ENCODE measurements around the gene FJX1. TPM values are rescaled to one million over a fixed set of nuclear protein-coding genes. Genes with fewer than 3 reads are reported as not detected.

The FJX1 gene
- total and polyA plus RNA-seq, 2 experiments from 2014 or later = 9.4 to 16.1 TPM

- H3K36me3 ChIP-seq (ENCODE audit: insufficient read depth) = no peaks in the 10 kb centered on the region
- no peaks in the 10 kb centered on the region for H3K79me2 ChIP-seq (replicated peaks; ENCODE audit: insufficient read depth)
- H4K20me1 ChIP-seq (replicated peaks; ENCODE audit: insufficient read depth) = no peaks in the 10 kb centered on the region
- H3K4me2 ChIP-seq = no peak overlapping the region
- Mint-ChIP-seq H3K4me3 (no peak overlapping the region), H3K9me3 (no peaks in the 10 kb centered on the region), H3K36me3 (ENCODE audit: low read depth) (no peaks in the 10 kb centered on the region), H3K27me3 (ENCODE audit: insufficient read depth, low read depth, poor library complexity) (no peaks in the 10 kb centered on the region), H3K4me1 (no peaks in the 10 kb centered on the region), H3K27ac (no peak overlapping the region)
- DNase-seq (ENCODE audit: low spot score) (no peak), ATAC-seq (no peak)
- H3K27ac ChIP-seq (ENCODE audit: low read depth) = no peak overlapping the region
- TF ChIP-seq ZNF114 (CRISPR knock-in tag; IDR thresholded peaks at IDR 0.05) = no peak
- TF ChIP-seq REST (IDR thresholded peaks at IDR 0.05; ENCODE audit: unreplicated experiment) = no peak
- no peak for TF ChIP-seq EZH2phosphoT487 (IDR thresholded peaks at IDR 0.05; ENCODE audit: unreplicated experiment)
- TF ChIP-seq CTCF (conservative IDR thresholded peaks at IDR 0.05; ENCODE audit: low read depth in 2 of 2) = no peak
- no peak for TF ChIP-seq ZNF462 (CRISPR knock-in tag; IDR thresholded peaks at IDR 0.05)
- 0 out of 2 replicates have a peak, but pooled peaks cover 5% of the 10 kb centered on the region for H3K9me2 ChIP-seq (ENCODE audit: insufficient read depth)
- H3K27me3 ChIP-seq (ENCODE audit: insufficient read depth) = no peaks in the 10 kb centered on the region
- H3F3A ChIP-seq (replicated peaks; ENCODE audit: low read depth) = no peaks in the 10 kb centered on the region
- H2AFZ ChIP-seq = no peak overlapping the region
- no peak overlapping the region for H3K4me3 ChIP-seq
- peaks cover 6% of the 10 kb centered on the region for H3K4me1 ChIP-seq (ENCODE audit: insufficient read depth)
These were observed 15.7 kb downstream of the FJX1 start for GRCh38 chr11:35633827-35634423.

All from GM23338 (cell line).